Fibroblast of lung (primary cell): ENCODE data around the gene OXSR1.

Experiments used
- EZH2 ChIP-seq: IDR thresholded peaks from 2 replicates; pipeline ENCODE4 v1.5.1; 2012; ENCODE audit warnings: low read length, control low read depth, mild to moderate bottlenecking; ENCODE audit errors: missing control alignments
- TF ChIP-seq, protein P1 (sequence below), 2 donors: IDR thresholded peaks in 1 of 2; conservative IDR thresholded peaks in 1 of 2; 1 replicate in 1 of 2; 2 replicates in 1 of 2; pipeline ENCODE4 v1.5.1; 2011 to 2012; ENCODE audit warnings: low read length in 2 of 2, control low read depth in 1 of 2, inconsistent platforms in 1 of 2, low read depth in 1 of 2, mild to moderate bottlenecking in 1 of 2

GRCh38 chr3:38222032-38222634 lies 56.8 kb downstream of the OXSR1 start:
- TF ChIP-seq, protein P1, sequence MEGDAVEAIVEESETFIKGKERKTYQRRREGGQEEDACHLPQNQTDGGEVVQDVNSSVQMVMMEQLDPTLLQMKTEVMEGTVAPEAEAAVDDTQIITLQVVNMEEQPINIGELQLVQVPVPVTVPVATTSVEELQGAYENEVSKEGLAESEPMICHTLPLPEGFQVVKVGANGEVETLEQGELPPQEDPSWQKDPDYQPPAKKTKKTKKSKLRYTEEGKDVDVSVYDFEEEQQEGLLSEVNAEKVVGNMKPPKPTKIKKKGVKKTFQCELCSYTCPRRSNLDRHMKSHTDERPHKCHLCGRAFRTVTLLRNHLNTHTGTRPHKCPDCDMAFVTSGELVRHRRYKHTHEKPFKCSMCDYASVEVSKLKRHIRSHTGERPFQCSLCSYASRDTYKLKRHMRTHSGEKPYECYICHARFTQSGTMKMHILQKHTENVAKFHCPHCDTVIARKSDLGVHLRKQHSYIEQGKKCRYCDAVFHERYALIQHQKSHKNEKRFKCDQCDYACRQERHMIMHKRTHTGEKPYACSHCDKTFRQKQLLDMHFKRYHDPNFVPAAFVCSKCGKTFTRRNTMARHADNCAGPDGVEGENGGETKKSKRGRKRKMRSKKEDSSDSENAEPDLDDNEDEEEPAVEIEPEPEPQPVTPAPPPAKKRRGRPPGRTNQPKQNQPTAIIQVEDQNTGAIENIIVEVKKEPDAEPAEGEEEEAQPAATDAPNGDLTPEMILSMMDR (conservative IDR thresholded peaks at IDR 0.05 in 1 of 2, IDR thresholded peaks at IDR 0.05 in 1 of 2; ENCODE audit: low read depth in 1 of 2, low read length in 2 of 2), result no peak
- TF ChIP-seq EZH2, result no peak
